SH-SY5Y (cell line): ENCODE data around the gene DNTTIP2.

Experiments
- GATA2 ChIP-seq: IDR thresholded peaks from 2 replicates; pipeline ENCODE4 v1.6.1; 2011; ENCODE audit warnings: mild to moderate bottlenecking, low read depth, low read length
- GATA3 ChIP-seq: IDR thresholded peaks from 2 replicates; pipeline ENCODE4 v1.6.1; 2011; ENCODE audit warnings: low read depth, mild to moderate bottlenecking, low read length, moderate library complexity

DNA sequence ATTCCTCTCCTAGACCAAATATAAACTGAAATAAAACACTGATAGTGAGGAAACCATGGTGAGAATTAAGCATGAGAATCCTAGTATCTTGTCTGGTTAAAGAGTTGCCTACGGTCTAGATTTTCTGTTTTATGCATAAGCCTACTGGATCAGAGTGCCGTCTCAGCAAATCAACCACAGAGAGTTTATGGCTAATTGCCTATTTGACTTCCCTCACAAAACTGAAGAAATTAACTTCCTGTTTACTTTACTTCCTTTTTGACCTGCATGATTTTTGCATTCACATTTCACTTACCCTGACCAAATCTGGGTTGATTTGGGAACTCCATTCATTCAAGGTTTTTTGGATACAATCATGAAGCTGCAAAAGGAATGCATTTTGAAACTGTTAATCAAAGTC, 25.2 kb upstream of the DNTTIP2 start:
- TF ChIP-seq GATA2 (no peak), GATA3 (no peak)
